ENCODE data around the gene FOXP1. TPM values are rescaled to one million over a fixed set of nuclear protein-coding genes. Genes with fewer than 3 reads are reported as not detected.
A peak's percentile ranks its signal among the peaks of the same experiment; 100 is the strongest.

FOXP1 gene
- total and polyA plus RNA-seq, 8 donors = 13.4 to 74.1 (median 44.1) TPM

GRCh38 chr3:71127052-71127831 is 456.3 kb downstream of the FOXP1 start:
- no peak for TF ChIP-seq CTCF (IDR thresholded peaks at IDR 0.05)
- Histone ChIP-seq H3K4me3 (peak overlapping the region in 2 of 4 donors; percentile 45 to 48), H3K4me1 (peaks cover 6 to 41% (median 25%) of the 10 kb centered on the region in 3 donors), H3K27me3 (no peaks in the 10 kb centered on the region), H3K9me3 (no peaks in the 10 kb centered on the region), H3K36me3 (no peaks in the 10 kb centered on the region), H3K27ac (peak overlapping the region; percentile 5 to 90 (median 82))
- DNase-seq = peak in 1 of 6 donors; percentile 35
- peak in 2 of 4 donors; percentile 13 to 15 for ATAC-seq
- no peak for FAIRE-seq
- intact Hi-C loops (cut with DNase I) = loop anchor here in 1 of 3 donors (10.0 kb wide), 1 partner anchor 52 kb away; no protein-coding TSS in a partner anchor
- WGBS, 2 donors = 32 to 36% methylated on average over 7 of the region's 7 CpGs

- FAIRE-seq = no peak
- DNase-seq = no peak
- H3K9me3 ChIP-seq = no peaks in the 10 kb centered on the region
- no peak for TF ChIP-seq CTCF (IDR thresholded peaks at IDR 0.05)
- no peak for ATAC-seq
- no peak overlapping the region for H3K4me3 ChIP-seq
- WGBS, 2 donors = 94 to 95% methylated on average over 1 of the region's 1 CpG
- H3K27me3 ChIP-seq = no peaks in the 10 kb centered on the region
- H3K27ac ChIP-seq = no peak overlapping the region
- intact Hi-C loops (cut with DNase I) = loop anchor here in 1 of 3 donors (10.0 kb wide), 1 partner anchor 51 kb away; no protein-coding TSS in a partner anchor
- H3K4me1 ChIP-seq = peaks cover 6 to 34% (median 26%) of the 10 kb centered on the region in 3 donors
- no peaks in the 10 kb centered on the region for H3K36me3 ChIP-seq
Observed at GRCh38 chr3:71125738-71126137, 457.8 kb downstream of the FOXP1 start.

GRCh38 chr3:71124048-71124447 is 459.5 kb downstream of the FOXP1 start:
- peaks cover 6 to 39% (median 32%) of the 10 kb centered on the region in 3 donors for H3K4me1 ChIP-seq
- TF ChIP-seq CTCF (IDR thresholded peaks at IDR 0.05) = no peak
- no peaks in the 10 kb centered on the region for H3K9me3 ChIP-seq
- intact Hi-C loops (cut with DNase I) = loop anchor here in 2 of 3 donors (5.0 to 10.0 kb wide), 2 partner anchors 49 to 57 kb away; no protein-coding TSS in a partner anchor
- WGBS, 2 donors = 8 to 11% methylated on average over 1 of the region's 1 CpG
- ATAC-seq = no peak
- no peak overlapping the region for H3K27ac ChIP-seq
- H3K4me3 ChIP-seq = no peak overlapping the region
- no peak for DNase-seq
- no peaks in the 10 kb centered on the region for H3K36me3 ChIP-seq
- peak; percentile 88 for FAIRE-seq
- H3K27me3 ChIP-seq = no peaks in the 10 kb centered on the region

GRCh38 chr3:71122641-71123040 is 460.9 kb downstream of the FOXP1 start:
- Histone ChIP-seq H3K4me3 (no peak overlapping the region), H3K27ac (peak overlapping the region in 2 of 4 donors; percentile 19 to 44), H3K27me3 (no peaks in the 10 kb centered on the region), H3K4me1 (peaks cover 6 to 32% (median 31%) of the 10 kb centered on the region in 3 donors), H3K36me3 (no peaks in the 10 kb centered on the region), H3K9me3 (no peaks in the 10 kb centered on the region)
- TF ChIP-seq CTCF (IDR thresholded peaks at IDR 0.05) = no peak
- ATAC-seq (peak; percentile 27 to 64 (median 48)), FAIRE-seq (no peak), DNase-seq (no peak)
- WGBS, 2 donors = 19 to 22% methylated on average over 4 of the region's 4 CpGs
- intact Hi-C loops (cut with DNase I) = loop anchor here in 2 of 3 donors (5.0 to 10.0 kb wide), 2 partner anchors 48 to 55 kb away; no protein-coding TSS in a partner anchor
